Daoy (cell line): ENCODE results near the gene CHPF2. TPM values are rescaled to one million over a fixed set of nuclear protein-coding genes. Genes with fewer than 3 reads are reported as not detected.

ENCODE experiments used
- DNase-seq: peaks from one replicate; pipeline ENCODE4 v3.0.0-alpha.2; 2015; ENCODE audit warnings: low read depth
- total RNA-seq: library from RNA; depleted of rRNA; stranded (reverse); fragments of >200 nt; shearing (Covaris generic); gene quantifications from 2 replicates; pipeline ENCODE4 v1.2.3, GENCODE V29; 2014

Gene CHPF2
- total RNA-seq, 1 experiment from 2014 or later, result 38.3 TPM

DNA sequence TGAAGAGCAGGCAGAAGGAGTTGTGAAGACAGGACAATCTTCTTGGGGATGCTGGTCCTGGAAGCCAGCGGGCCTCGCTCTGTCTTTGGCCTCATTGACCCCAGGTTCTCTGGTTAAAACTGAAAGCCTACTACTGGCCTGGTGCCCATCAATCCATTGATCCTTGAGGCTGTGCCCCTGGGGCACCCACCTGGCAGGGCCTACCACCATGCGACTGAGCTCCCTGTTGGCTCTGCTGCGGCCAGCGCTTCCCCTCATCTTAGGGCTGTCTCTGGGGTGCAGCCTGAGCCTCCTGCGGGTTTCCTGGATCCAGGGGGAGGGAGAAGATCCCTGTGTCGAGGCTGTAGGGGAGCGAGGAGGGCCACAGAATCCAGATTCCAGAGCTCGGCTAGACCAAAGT is 1.5 kb downstream of the CHPF2 start:
- DNase-seq, result no peak

DNA sequence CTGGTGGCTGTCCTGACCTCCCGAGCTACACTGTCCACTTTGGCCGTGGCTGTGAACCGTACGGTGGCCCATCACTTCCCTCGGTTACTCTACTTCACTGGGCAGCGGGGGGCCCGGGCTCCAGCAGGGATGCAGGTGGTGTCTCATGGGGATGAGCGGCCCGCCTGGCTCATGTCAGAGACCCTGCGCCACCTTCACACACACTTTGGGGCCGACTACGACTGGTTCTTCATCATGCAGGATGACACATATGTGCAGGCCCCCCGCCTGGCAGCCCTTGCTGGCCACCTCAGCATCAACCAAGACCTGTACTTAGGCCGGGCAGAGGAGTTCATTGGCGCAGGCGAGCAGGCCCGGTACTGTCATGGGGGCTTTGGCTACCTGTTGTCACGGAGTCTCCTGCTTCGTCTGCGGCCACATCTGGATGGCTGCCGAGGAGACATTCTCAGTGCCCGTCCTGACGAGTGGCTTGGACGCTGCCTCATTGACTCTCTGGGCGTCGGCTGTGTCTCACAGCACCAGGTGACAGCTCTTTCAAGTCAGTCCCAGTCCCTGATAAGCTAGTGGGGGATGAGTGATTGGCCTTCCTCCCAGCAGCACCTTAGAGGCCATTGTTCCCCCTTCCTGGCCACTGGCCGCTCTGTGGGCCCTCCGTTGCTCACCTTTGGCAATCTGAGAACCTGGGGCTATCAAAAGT is 3.0 kb downstream of the CHPF2 start:
- DNase-seq, result no peak

DNA sequence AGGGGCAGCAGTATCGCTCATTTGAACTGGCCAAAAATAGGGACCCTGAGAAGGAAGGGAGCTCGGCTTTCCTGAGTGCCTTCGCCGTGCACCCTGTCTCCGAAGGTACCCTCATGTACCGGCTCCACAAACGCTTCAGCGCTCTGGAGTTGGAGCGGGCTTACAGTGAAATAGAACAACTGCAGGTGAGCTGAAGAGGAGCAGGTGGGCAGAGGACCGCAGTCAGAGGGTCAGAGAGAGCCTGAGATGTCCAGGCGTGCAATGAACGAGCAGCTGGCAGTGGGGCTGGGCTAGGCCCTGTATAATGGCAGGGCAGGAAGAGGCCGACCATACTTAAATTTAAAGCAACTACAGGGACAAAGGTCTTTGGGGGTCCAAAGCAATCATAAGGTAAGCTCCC is 4.1 kb downstream of the CHPF2 start:
- DNase-seq, result no peak

DNA sequence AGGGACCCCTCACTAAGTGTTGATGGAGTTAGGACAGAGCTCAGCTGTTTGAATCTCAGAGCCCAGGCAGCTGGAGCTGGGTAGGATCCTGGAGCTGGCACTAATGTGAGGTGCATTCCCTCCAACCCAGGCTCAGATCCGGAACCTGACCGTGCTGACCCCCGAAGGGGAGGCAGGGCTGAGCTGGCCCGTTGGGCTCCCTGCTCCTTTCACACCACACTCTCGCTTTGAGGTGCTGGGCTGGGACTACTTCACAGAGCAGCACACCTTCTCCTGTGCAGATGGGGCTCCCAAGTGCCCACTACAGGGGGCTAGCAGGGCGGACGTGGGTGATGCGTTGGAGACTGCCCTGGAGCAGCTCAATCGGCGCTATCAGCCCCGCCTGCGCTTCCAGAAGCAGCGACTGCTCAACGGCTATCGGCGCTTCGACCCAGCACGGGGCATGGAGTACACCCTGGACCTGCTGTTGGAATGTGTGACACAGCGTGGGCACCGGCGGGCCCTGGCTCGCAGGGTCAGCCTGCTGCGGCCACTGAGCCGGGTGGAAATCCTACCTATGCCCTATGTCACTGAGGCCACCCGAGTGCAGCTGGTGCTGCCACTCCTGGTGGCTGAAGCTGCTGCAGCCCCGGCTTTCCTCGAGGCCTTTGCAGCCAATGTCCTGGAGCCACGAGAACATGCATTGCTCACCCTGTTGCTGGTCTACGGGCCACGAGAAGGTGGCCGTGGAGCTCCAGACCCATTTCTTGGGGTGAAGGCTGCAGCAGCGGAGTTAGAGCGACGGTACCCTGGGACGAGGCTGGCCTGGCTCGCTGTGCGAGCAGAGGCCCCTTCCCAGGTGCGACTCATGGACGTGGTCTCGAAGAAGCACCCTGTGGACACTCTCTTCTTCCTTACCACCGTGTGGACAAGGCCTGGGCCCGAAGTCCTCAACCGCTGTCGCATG is 5.2 kb downstream of the CHPF2 start:
- DNase-seq, result no peak

DNA sequence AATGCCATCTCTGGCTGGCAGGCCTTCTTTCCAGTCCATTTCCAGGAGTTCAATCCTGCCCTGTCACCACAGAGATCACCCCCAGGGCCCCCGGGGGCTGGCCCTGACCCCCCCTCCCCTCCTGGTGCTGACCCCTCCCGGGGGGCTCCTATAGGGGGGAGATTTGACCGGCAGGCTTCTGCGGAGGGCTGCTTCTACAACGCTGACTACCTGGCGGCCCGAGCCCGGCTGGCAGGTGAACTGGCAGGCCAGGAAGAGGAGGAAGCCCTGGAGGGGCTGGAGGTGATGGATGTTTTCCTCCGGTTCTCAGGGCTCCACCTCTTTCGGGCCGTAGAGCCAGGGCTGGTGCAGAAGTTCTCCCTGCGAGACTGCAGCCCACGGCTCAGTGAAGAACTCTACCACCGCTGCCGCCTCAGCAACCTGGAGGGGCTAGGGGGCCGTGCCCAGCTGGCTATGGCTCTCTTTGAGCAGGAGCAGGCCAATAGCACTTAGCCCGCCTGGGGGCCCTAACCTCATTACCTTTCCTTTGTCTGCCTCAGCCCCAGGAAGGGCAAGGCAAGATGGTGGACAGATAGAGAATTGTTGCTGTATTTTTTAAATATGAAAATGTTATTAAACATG is 6.0 kb downstream of the CHPF2 start:
- DNase-seq, result no peak

DNA sequence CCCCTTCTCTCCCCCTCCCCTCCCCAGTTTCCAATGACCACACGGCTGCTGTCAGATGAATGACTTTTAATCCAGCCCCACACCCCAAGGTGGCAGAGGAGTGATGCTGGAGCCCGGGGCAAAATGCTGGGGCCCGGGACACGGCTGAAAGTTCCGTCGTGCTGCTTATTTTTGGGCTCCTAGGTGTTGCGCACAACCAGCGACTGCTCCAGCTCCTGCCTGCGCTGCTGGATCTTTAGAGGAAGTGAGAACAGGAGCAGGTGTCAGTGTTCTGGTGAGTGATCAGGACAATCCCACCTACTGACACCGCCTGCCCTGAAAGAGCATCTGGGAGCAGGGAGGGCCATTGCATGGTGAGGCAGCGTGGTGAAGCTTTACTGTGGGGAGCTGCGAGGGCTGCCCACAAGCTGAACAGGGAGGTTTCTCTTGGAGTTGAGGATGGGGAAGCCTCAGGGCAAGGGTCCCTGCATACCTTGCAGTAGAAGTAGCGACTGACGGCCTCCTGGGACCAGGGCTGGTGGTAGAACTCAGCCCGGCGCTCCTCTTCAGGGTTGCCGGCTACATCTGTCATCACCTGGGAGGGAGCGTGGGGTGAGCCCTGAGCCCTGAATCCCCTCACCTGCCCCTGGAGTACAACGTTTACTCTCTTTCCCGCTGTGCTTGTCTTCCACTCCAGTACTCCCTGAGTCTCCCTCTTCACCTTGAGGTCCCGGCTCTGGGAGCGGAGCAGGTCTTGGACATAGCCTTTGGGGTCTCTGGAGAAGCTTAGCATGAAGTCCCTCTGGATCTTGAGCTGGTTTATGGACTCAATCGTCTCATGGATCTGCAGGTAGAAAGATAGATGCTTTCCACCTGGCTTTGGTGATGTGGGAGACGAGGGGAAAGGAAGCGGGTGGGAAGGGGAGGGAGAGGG is 6.9 kb downstream of the CHPF2 start:
- DNase-seq, result no peak

DNA sequence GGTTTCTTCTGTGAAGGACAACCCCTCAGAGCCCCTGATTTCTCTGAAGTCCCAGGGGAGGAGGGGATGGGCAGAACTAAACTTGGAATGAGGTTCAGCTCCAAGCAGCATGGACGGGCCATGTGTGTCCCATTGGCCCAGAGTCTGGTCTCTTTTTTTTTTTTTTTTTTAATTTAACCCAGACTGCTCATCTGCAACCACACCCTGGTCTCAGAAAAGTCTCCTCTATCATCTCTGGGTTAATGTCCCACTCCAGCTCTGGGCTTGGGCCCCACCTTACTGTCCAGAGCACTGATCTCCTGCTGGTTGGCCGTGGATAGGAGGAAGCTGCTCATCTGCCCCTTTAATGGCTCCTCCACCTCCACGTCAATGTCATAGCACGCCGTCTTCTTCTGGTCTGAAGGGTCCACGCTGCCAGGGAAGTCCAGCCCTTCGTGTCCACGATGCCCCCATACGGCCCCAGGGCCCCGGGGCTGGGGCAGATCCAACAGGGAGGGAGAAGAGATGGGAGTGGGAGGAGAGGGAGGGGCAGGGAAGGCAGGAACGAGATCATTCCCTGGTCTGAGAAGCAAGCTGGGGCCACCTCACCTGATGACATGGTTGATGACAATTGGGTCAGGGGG is 7.7 kb downstream of the CHPF2 start:
- DNase-seq, result no peak

DNA sequence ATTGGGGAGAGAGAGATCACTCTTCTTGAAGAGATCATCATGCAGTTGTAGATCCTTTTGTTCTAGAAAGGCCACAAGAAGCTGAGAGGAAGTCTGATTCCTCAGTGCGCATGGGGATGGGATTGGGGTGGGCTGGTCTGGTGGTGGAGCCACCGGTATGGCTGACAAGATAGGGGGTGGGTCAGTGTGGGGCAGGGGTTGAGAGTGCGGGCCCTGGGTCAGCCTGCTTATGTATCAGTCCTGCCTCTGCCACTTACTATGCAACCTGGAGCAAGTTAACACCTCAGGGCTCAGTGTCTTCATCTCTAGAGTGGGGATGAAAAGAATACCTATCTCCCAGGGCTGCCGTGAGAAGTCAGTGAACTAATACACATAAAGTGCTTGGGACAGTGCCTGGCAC is 8.3 kb downstream of the CHPF2 start:
- DNase-seq, result no peak

DNA sequence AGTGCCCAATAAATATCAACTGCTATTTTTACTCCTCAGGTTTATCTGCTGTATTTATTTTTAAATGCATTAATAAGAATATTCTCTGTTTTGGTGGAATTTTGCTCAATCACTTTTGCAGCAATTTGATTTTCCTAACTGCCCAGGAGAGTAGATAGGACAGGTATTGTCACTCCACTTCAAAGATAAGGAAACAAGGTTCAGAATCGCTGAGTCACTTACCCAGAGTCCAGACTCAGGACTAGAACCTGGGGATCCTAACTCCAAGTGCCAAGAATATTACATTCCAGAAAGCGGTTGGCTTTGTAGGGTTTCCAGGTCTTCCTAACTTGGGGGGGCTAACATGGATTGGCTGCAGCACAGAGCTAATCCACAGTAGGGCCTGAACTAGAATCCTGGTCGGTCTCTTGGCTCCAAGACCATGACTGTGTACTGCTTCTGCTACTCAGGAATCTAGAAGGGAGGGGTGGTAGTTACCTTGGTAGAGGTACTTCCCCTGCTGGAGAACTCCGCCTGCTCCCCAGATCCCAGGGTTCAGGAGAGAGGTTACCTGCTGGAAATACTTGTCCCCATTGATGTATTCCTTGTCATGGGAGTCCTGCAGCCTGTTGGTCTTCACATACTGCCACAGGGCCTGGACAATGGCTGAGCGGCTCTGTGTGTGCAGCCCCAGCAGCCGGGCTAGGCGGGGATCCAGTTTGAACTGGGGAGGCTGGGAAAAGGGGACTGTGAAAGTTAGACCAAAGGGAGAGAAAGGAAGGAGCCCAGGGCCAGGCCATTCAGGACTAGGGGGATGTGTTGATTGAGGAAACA is 8.9 kb downstream of the CHPF2 start:
- no peak for DNase-seq

DNA sequence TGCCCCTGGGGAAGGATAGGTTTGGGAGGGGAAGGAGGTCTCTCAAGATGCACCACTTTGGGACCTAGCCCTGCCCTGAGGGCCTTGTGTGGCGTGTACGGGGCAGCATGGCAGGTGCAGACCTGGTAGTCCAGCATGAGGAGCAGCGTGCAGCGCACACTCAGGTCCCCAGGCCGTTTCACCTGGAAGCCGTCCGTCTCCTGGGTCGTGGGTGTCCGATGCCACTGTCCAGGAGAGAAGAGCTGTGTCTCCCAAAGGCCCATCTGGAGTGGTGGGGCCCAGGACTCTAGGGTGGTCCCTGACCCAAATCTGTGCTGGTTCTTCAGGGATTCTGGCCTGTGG is 9.4 kb downstream of the CHPF2 start:
- no peak for DNase-seq

DNA sequence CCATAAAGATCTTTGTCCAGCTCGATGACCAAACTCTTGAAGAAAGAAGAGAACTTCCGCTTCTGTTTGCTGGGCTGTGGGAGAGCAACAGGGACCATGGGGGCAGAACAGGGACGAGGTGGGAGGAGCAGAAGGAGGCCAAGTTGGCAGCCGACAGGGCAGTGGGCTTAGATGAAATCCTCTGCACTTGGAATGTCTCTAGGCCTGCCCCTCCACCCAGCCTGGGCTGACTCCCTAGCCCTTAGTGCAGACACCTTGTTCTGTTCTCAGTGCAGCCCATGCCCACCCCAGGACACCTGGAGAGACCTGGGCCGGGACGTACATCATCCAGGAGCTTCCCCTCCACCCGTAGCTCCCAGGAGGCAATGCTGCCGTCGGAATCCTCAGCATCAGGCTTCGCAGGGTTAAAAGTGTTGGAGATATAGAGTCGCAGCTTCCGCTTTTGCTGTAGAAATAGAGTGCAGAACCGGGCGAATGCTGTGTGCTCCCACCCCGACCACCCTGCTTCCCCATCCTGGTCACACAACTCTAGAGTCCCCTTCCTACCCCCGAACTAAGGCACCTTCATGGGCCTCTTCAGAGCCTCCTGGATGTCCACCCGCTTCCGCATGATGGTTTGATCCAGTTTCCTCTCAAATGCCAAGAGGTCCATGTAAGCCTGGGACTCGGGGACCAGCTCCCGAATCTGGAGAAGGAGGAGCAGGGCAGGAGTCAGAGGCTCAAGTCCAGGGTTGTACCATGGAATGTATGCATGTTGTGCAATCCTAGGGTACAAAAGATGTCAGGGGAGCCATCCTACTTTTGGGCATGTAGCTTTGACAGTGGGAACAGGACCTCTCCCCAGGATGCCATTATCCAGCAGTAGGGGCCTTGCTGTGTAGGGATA is 10.1 kb downstream of the CHPF2 start:
- DNase-seq, result no peak

DNA sequence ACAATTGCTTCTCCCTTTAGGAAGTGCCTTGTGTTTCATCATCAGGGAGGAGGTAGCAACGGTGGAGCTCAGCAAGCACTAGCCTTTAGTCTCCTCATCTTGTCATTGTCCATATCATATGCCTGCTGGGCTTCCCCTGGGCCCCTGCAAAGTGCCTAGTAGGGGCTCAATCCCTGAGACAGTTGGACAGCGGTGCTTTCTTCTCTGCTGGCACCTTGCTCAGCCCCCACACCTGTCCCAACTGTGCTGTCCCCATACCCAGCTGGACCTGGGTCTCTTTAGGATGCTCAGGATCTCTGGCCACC is 10.7 kb downstream of the CHPF2 start:
- DNase-seq, result no peak

DNA sequence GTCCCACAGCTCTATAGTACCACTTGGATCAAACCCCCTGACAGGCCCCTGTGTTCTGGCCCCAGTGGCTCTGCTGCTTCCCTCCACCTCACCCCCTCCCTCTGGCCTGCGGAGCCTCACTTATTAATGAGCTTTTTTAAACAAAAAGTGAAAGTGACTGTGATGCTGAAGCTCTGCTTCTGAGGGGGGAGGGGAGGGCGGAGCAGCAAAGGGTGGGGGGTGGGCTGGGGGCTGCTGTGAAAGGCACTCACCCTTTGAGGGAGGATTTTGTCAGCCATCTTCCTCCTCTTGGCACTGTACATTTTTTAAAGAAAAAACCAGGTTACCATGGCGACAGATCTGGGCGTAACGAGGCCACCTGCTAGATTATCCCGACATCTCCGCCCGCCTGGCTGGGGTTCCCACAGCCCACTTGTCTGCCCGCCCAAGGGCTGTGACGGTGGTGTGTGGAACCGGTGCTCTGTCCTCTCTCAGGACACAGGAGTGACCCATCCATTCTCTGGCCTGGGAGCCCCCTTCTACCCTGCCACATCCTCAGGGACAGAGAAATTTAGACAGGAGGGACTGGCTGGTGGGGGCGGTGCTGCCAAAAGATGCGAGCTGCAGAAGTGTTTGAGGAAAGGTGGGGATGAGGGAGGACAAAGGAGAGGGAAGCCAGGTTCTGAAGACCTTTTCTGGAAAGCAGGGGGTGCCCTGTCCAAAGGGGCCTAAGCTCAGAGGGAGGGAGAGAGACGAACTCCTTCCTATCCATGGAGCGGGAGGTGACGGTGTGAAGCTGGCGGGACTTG is 11.3 kb downstream of the CHPF2 start:
- DNase-seq, result no peak

DNA sequence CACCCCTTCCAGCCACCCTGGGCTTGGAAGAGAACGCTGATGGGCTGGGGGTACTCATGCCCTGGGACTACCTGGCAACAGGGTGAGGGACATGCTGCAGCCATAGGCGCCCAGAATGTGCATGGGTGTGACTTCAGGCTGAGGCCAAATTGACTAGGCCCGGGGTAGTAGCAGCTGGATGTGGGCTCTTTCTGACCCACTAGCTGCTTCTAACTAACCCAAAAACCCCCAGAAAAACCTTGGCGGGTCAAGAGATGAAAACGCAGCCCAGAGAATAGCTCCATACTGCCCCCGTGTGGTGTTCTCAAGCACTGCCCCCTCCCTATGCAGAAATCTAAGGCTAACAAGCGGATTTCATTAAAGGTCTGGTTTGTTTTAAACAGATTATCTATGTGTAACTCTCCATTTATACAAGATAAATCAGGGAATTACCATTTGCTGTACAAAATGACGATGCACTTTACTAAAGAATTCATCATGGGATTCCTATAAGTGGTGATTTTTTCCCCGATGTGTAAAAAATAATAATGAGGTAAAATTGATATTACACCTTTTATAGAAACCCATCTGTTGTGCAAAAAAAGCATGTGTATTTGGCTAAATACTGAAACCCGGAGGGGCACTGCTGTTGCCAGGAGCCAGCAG is 12.0 kb downstream of the CHPF2 start:
- DNase-seq, result peak; percentile 74

DNA sequence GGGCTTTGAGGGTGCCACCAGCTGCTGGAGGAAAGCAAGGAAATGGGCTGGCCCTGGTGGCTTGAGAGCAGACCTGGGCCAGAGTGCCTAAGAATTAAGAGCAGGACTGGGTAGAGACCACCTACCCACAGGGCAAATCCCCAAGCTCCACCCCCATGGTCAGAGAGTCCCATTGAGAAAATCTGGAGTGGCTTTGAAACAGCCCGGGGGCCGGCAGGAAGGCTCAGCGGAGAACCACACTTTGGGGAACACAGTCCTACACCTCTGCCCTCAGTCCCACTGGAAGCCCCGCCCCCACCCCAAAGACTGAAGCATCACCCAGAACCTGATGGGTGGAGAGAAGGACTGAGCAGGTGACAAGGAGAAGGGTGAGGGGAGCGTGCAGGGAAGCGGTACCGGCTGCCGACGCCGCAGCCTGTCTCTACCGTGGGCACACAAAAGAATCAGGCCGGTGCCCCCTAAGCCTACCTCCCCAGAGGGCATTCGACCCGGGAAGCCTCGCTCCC is 12.6 kb downstream of the CHPF2 start:
- no peak for DNase-seq

DNA sequence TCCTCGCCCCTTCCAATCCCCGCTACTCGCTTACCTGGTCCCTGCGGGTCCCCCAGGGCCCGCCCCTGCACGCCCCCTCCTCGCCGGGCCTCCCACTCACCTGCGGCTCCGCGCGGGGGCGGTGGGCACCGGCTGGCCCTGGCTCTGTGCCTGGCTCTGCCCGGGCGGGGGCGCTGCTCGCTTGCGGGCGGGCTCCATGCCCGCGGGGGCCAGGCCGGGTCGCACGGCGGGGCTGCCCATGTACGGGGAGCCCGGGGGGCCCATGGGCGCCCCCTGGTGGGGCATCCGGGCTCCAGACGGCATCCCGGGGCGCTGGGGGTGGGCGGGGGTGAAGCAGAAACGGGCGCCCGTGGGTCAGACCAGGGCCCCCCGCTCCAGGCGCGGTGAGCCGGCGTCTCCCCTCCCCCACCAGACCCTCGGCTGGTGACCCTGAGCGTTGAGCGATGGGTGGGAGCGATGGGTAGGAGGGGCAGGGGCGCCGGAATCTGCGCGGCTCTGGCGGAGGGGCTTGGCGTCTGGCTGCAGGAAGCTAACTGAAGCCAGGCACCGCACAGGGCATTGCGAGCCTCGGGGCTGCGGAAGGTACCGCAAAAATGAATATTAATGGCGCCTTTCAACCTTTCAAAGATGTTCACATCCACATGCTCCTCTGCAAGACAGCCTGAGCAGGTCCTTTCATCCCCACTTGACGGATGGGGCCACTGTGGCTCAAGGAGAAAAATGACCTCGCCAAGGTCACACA is 13.2 kb downstream of the CHPF2 start:
- peak; percentile 63 for DNase-seq

DNA sequence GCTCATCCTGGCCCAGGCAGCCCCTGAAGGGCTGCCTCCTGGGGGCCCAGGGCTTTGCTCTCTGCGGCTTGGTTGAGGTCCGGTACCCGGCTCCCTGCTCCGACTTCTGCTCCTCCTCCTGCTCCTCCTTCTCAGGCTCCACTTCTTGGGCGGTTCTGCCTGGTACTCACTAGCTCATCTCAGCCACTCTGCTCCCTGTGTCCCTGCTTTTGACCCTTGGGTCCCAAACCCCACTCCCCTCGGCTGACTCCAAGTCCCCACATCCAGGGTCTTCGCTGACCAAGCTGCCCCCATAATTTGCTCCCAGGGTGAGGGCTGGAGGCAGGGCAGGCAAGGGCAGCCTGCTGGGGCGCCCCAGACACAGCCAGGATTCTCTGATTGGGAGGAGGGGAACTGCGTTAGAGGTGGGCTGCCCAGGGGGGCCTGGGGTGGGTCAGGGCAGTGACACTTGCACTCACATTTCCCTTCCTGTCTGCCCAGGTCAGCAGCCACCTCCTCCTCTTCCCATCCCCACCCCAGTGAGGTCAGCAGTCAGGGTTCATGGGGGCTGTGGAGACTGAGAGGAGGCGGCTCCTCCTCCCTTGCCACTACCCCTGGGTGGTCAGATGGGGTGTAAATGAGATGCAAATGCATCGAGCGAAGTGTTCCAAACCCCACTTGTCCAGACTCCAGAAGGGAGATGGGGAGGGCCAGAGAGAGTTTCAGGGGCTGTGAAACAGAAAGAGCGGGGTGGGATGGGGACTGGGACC is 14.0 kb downstream of the CHPF2 start:
- DNase-seq, result peak; percentile 42
